ENCODE measurements around the gene THUMPD3. TPM values are rescaled to one million over a fixed set of nuclear protein-coding genes. Genes with fewer than 3 reads are reported as not detected.

Gene THUMPD3
- total RNA-seq, 2 experiments from 2014 or later: 46.1 to 52.0 TPM

DNA sequence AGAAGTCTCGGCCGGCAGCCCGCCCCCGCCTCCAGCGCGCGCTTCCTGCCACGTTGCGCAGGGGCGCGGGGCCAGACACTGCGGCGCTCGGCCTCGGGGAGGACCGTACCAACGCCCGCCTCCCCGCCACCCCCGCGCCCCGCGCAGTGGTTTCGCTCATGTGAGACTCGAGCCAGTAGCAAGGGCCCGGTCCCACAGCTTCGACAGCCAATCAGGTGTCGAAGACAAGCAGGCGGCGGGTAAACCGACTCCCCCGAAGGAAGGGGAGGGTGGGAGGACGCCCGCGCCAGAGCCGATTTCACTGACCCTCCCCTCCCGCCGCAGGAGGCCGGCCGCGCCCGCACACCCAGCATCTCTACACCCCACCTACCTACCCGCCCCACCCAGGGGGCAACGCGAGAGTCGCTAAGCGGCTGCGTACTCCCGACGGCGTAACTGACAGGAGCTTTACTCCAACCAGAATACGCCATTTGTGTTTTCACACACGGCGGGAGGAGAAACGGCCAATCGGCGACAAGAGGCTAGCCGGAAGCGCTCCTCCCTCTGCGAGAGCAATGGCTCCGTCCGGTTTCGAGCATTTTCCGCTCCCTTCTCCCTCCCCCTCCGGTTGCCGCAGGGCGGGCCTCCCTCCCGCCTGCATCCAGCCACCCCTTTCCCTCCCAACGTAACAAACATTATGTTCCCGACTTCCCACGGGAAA, 33.9 kb downstream of the THUMPD3 start:
- CTCF ChIA-PET: interaction anchor here (0.9 to 2.4 kb wide), 6 partner anchors 13 to 396 kb away, joined by 3 to 12 read pairs (median 4); partner anchors contain the start of genes ARPC4 and THUMPD3
- peaks cover 46% of the 10 kb centered on the region for H3K36me3 Mint-ChIP-seq

GRCh38 chr3:9397332-9397905, 34.6 kb downstream of the THUMPD3 start, which contains the start of gene SETD5:
SETD5 (plus strand) TSS chr3:9397615; CDS start chr3:9428939, 31,324 bp downstream.
- DNase-seq: peak; percentile 99
- Mint-ChIP-seq H3K27me3 (no peaks in the 10 kb centered on the region), H3K36me3 (peaks cover 43% of the 10 kb centered on the region), H3K27ac (peak within 1 kb of the TSS; percentile 98), H3K4me3 (peak within 1 kb of the TSS; percentile 97), H3K9me3 (ENCODE audit: low read depth) (no peaks in the 10 kb centered on the region), H3K4me1 (peaks cover 63% of the 10 kb centered on the region)
- CTCF ChIA-PET: interaction anchor here (0.9 to 2.4 kb wide), 3 partner anchors 35 to 395 kb away, joined by 3 to 12 read pairs (median 3); partner anchors contain the start of genes ARPC4 and THUMPD3
- ATAC-seq: peak; percentile 66

More for the DNA sequence above, 33.9 kb downstream of the THUMPD3 start:
- ATAC-seq (peak; percentile 78), DNase-seq (peak; percentile 99)
- H3K27me3 Mint-ChIP-seq: no peaks in the 10 kb centered on the region
- H3K4me3 Mint-ChIP-seq: peak overlapping the region; percentile 97
- peak overlapping the region; percentile 98 for H3K27ac Mint-ChIP-seq
- peaks cover 63% of the 10 kb centered on the region for H3K4me1 Mint-ChIP-seq
- H3K9me3 Mint-ChIP-seq (ENCODE audit: low read depth): no peaks in the 10 kb centered on the region

GRCh38 chr3:9397906-9398699, 35.2 kb downstream of the THUMPD3 start:
- no peak for ATAC-seq
- CTCF ChIA-PET: interaction anchor here (0.6 to 1.8 kb wide), 2 partner anchors 35 to 45 kb away, joined by 3 to 6 read pairs; partner anchors contain the start of gene THUMPD3
- peaks cover 40% of the 10 kb centered on the region for H3K36me3 Mint-ChIP-seq

GRCh38 chr3:9398700-9399336, 36.0 kb downstream of the THUMPD3 start:
- Mint-ChIP-seq H3K36me3 (peaks cover 34% of the 10 kb centered on the region), H3K4me3 (peak overlapping the region; percentile 88), H3K27ac (peak overlapping the region; percentile 95), H3K4me1 (peaks cover 62% of the 10 kb centered on the region), H3K9me3 (ENCODE audit: low read depth) (no peaks in the 10 kb centered on the region), H3K27me3 (no peaks in the 10 kb centered on the region)
- CTCF ChIA-PET: interaction anchor here (0.7 to 1.8 kb wide), 5 partner anchors 10 to 37 kb away, joined by 3 to 6 read pairs (median 4); partner anchors contain the start of gene THUMPD3
- ATAC-seq (no peak), DNase-seq (peak; percentile 52)

More at GRCh38 chr3:9397906-9398699, 35.2 kb downstream of the THUMPD3 start:
- Mint-ChIP-seq H3K4me1 (peaks cover 63% of the 10 kb centered on the region), H3K9me3 (ENCODE audit: low read depth) (no peaks in the 10 kb centered on the region), H3K27me3 (no peaks in the 10 kb centered on the region), H3K27ac (peak overlapping the region; percentile 95), H3K4me3 (peak overlapping the region; percentile 88)
- DNase-seq: peak; percentile 62

DNA sequence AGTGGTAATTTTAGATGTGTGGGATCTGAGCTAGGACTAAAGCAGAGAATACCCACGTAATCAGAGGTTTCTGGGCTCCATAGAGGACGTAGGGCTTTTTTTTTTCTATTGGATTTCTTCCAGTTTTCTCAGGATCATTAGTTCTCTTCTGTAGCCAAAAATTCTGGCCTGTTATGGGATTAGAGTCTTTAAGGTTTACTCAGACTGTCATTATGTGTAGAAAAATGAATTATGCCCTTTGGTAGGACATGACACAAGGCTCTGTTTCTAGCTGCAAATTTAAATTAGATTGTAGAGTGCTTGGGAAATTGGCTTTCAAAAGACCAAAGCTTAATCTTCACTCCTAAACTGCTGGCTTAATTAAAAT, 36.5 kb downstream of the THUMPD3 start:
- Mint-ChIP-seq H3K27ac (peak overlapping the region; percentile 48), H3K36me3 (peaks cover 30% of the 10 kb centered on the region), H3K9me3 (ENCODE audit: low read depth) (no peaks in the 10 kb centered on the region)

GRCh38 chr3:9399746-9400145, 36.9 kb downstream of the THUMPD3 start:
- peak; percentile 48 for DNase-seq
- ATAC-seq: no peak
- Mint-ChIP-seq H3K9me3 (ENCODE audit: low read depth) (no peaks in the 10 kb centered on the region), H3K27me3 (no peaks in the 10 kb centered on the region), H3K4me1 (peaks cover 58% of the 10 kb centered on the region), H3K27ac (peak overlapping the region; percentile 48), H3K4me3 (peak overlapping the region; percentile 88), H3K36me3 (peaks cover 26% of the 10 kb centered on the region)
- CTCF ChIA-PET: interaction anchor here (0.7 to 1.8 kb wide), 5 partner anchors 9 to 37 kb away, joined by 3 to 6 read pairs (median 4); partner anchors contain the start of gene THUMPD3

More for the DNA sequence above, 36.5 kb downstream of the THUMPD3 start:
- CTCF ChIA-PET: interaction anchor here (0.7 to 1.8 kb wide), 5 partner anchors 9 to 38 kb away, joined by 3 to 6 read pairs (median 4); partner anchors contain the start of gene THUMPD3
- Mint-ChIP-seq H3K4me3 (peak overlapping the region; percentile 88), H3K4me1 (peaks cover 58% of the 10 kb centered on the region), H3K27me3 (no peaks in the 10 kb centered on the region)
- ATAC-seq: no peak
- no peak for DNase-seq

GRCh38 chr3:9400616-9401015, 37.8 kb downstream of the THUMPD3 start:
- Mint-ChIP-seq H3K27ac (no peak overlapping the region), H3K27me3 (no peaks in the 10 kb centered on the region), H3K4me3 (peak overlapping the region; percentile 29), H3K4me1 (peaks cover 55% of the 10 kb centered on the region), H3K36me3 (peaks cover 20% of the 10 kb centered on the region), H3K9me3 (ENCODE audit: low read depth) (no peaks in the 10 kb centered on the region)
- CTCF ChIA-PET: interaction anchor here (0.6 to 0.7 kb wide), 2 partner anchors 24 to 65 kb away, joined by 3 read pairs; no protein-coding TSS in a partner anchor
- DNase-seq: no peak
- ATAC-seq: no peak

DNA sequence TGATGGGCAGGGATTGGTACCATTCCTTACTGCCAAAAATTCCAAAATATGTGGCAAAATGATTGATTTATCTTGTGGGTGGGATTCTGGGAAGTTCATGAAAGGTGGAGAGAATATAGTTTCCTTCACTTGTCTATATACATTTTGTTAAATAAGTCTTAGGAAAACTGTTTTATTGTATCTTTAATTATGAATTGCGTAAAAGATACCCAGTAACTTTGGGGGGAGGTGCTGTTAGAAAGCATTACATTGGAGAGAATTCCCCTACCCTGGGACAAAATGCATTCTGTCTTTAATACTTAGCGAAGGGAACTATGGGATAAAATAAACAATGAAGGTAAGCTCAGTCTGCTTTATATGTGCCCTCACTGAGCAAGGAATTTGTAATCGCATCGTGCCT, 39.1 kb downstream of the THUMPD3 start:
- no peak overlapping the region for H3K4me3 Mint-ChIP-seq
- no peaks in the 10 kb centered on the region for H3K9me3 Mint-ChIP-seq (ENCODE audit: low read depth)
- DNase-seq (no peak), ATAC-seq (no peak)
- no peaks in the 10 kb centered on the region for H3K27me3 Mint-ChIP-seq
- no peak overlapping the region for H3K27ac Mint-ChIP-seq
- H3K36me3 Mint-ChIP-seq: peaks cover 17% of the 10 kb centered on the region
- peaks cover 54% of the 10 kb centered on the region for H3K4me1 Mint-ChIP-seq
- CTCF ChIA-PET: interaction anchor here (3.1 kb wide), 1 partner anchor 48 kb away, joined by 11 read pairs; no protein-coding TSS in a partner anchor

GRCh38 chr3:9402410-9403228, 39.8 kb downstream of the THUMPD3 start:
- Mint-ChIP-seq H3K27me3 (no peaks in the 10 kb centered on the region), H3K27ac (no peak overlapping the region), H3K9me3 (ENCODE audit: low read depth) (no peaks in the 10 kb centered on the region), H3K4me3 (no peak overlapping the region), H3K36me3 (peaks cover 19% of the 10 kb centered on the region), H3K4me1 (peaks cover 56% of the 10 kb centered on the region)
- no peak for DNase-seq
- no peak for ATAC-seq
- CTCF ChIA-PET: interaction anchor here (1.1 to 3.1 kb wide), 4 partner anchors 11 to 49 kb away, joined by 3 to 11 read pairs (median 4); no protein-coding TSS in a partner anchor

GRCh38 chr3:9403463-9403862, 40.6 kb downstream of the THUMPD3 start:
- Mint-ChIP-seq H3K4me3 (no peak overlapping the region), H3K4me1 (peaks cover 59% of the 10 kb centered on the region), H3K36me3 (peaks cover 16% of the 10 kb centered on the region), H3K27ac (no peak overlapping the region), H3K9me3 (ENCODE audit: low read depth) (no peaks in the 10 kb centered on the region), H3K27me3 (no peaks in the 10 kb centered on the region)
- no peak for ATAC-seq
- CTCF ChIA-PET: interaction anchor here (1.1 to 3.1 kb wide), 5 partner anchors 10 to 49 kb away, joined by 3 to 11 read pairs (median 3); no protein-coding TSS in a partner anchor
- no peak for DNase-seq

- ATAC-seq: peak; percentile 57
- no peak overlapping the region for H3K27ac Mint-ChIP-seq
- H3K27me3 Mint-ChIP-seq: no peaks in the 10 kb centered on the region
- no peaks in the 10 kb centered on the region for H3K9me3 Mint-ChIP-seq (ENCODE audit: low read depth)
- peaks cover 19% of the 10 kb centered on the region for H3K36me3 Mint-ChIP-seq
- CTCF ChIA-PET: interaction anchor here (1.2 to 3.1 kb wide), 3 partner anchors 10 to 51 kb away, joined by 3 to 11 read pairs (median 11); no protein-coding TSS in a partner anchor
- DNase-seq: no peak
- H3K4me3 Mint-ChIP-seq: no peak overlapping the region
- H3K4me1 Mint-ChIP-seq: peaks cover 58% of the 10 kb centered on the region
These were observed 41.8 kb downstream of the THUMPD3 start for GRCh38 chr3:9404680-9405079.
